ENCODE measurements around the gene BBS9. TPM values are rescaled to one million over a fixed set of nuclear protein-coding genes. Genes with fewer than 3 reads are reported as not detected.
"Not testable (repeated sequence)": the region's sequence is repeated elsewhere in the genome, so short reads cannot be mapped to it uniquely, and the experiment has no call there.

Gene BBS9
- total RNA-seq, 1 donor from 2014 or later, result 34.4 TPM

DNA sequence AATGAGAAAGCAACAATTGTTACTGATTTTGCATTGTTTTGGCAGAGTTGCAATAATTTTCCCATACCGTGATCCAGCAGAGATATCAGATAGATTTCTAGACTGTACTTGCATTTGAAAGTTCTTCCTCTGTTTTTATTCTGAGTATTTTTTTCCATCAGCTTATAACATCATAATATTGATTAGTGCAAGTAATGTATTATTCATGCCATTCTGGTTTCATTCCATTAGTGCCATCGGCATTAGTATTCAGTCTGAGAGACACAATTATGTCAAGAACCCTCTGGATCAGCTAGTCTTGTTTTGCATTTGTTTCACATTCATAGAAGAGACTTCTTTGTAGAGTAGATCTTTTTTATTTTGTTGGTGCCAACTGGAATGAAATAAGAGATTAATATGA, 304.0 kb downstream of the BBS9 start:
- no peak for DNase-seq

DNA sequence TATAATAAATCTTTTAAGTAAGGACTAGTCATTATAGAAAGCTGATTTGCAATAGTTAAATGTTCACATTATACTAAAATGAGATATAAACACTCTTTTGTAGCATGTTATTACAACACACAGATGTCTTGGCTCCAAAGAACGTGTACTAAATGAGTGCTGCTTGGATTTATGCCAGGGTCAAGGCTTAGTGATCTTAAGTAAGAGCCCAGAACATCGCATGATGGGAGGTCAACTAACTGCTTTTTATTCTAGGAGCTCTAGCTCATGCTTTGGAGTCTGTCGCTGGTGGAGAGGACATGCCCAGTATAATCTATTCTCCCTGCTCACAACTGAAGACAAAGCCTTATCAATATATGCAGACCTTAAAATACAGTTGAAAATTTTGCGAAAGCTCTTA, 315.1 kb downstream of the BBS9 start:
- peak; percentile 64 for DNase-seq

DNA sequence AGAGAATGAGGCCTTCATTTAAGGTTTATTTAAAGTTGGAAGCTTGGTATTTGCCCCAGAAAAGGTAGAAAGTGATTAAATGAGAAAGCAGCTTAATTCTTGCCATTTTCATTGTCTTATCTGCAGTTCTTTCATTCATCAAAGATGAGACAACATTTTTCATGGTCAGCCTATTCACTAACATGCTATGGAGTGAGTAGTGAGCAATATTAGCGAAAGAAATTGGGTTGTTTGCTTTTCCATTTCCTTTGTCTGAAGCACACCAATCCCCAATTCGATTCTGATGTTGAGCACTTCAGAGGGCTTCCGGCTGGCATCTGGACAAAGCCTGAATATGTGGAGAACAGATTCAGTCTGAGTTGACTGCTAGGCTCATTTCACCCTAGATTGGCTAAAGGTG, 317.2 kb downstream of the BBS9 start:
- DNase-seq, result no peak

DNA sequence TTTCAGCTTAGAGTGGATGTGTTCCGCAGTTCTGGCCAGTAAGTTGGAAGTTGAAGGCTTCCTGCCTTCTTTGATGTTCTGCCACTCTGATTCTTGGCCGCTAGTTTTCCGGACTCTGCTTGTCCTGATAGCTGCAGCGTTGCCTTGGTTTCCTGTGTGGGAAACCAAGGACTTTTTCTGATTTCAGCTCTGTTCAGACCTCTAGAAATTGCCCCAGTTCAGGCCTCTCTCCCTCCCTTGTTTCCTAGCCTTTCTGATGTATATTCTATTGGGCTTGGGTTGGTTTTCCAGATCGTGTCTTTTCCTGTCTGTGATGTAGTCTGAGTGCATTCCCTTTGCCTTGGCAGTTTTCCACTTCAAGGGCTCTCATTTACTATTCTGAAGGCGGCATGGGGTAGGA, 318.7 kb downstream of the BBS9 start:
- no peak for DNase-seq

DNA sequence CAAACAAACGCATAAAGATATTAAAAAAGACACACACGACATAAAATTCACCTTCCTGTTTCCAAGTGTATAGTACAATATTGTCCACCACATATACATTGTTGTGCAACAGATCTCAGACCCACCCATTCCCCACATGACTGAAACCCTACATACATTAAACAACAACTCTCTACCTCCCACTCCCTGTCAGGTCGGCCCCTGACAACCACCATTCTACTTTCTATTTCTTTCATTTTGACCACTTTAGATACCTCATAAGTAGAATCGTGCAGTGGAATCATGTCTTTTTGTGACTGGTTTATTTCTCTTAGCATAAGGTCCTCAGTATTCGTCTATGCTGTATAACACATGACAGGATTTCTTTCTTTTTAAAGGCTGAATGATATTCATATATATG, 320.5 kb downstream of the BBS9 start:
- DNase-seq, result no peak

DNA sequence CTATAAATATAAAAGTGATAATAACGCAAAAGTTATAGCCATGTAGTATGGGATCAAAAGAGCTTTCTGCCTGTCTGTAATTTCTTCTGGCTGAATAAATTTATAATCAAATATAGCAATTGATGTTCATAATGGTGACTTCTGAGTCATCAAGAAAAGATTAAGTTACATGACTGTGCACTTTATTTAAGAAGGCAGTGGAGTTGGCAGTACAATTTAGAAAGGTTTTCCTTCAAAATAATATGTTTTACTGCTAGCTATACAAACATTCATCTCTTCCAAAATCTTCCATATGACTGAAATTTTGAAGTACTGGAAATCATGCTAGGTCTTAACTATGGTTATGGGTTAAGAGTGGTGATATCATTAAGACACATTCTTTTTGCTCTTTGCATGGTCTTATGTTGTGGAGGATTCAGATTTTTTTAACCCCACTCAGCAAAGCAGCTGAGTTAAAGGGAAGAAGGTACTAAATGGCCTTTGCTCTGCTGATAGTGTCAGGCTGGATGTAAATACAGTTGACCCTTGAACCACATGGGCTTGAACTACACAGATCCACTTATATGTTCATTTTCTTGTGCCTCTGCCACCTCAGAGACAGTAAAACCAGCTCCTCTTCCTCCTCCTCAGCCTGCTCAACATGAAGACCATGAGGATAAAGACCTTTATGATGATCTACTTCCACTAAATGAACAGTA, 323.6 kb downstream of the BBS9 start:
- DNase-seq, result no peak

DNA sequence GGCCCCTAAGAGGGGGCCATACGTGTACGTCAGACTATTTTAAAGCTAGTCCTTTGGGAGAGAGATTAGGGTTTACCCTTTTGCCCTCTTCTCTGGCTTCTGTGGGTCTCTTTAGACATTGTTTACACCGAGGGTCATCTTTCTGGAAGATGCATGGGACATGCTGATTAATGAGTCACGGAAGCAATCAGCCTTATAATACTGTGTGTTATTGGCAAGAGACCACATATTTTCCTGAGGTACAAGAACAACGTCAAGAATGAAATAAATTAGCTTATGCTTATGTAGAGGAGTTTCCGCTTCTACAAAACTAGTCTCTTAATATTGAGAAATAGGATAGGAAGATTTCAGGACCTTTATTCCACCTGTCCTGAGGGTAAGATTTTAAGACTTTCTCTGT, 327.7 kb downstream of the BBS9 start:
- no peak for DNase-seq

DNA sequence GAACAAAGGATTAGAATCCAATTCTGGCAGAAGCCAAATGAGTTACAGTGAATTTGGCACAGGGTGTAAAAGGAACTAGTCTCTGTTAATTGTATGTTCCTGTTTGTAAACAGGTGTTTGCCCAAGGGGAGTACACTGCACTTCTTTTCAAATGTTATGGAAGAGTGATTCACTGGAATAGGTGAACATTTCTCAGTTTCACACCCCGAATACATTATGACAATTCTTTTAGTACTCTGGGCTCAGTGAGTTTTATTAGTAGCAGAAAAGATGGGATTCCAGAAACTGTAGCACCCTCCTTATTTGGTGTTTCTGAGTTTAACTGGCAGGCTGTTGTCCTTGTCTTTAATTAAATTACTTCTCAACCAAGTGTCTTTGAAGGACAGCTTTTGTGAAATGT, 329.2 kb downstream of the BBS9 start:
- DNase-seq, result no peak

DNA sequence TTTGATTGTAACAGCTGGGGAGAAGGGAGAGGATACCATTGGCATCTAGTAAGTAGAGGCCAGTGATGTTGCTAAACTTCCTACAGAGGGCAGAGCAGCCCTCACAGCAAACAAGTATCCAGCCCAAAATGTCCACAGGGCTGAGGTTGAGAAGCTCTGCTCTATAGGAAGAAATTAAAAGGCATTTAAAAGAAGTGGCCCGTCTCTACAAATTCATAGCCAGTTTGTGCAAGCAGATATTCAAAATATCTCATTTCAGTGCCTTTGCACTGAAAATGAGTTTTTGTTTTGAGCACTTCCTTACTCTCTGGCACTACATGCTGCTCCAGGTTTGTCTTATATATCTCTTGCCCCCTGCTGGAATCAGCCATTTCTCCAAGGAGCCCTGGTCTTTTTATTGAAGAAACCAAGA, 330.0 kb downstream of the BBS9 start:
- DNase-seq, result peak; percentile 59

DNA sequence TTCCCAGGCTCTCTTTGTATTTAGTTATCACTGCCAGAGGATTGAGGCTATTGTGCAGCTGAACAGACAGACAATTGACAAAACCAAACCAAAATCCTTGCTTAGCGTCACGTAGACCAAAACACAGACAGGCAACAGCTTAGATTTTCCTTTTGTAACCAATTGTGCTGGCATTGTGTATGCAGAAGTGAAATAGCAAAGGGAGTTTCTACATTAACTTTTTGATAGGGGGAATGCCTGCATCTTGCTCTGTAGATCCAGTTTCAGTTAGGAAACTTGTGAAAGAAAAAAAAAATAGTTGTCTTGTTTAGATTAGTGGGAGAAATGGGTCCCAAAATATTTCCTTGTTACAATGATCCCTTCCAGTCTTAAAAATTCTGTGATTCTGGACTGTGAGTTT, 333.8 kb downstream of the BBS9 start:
- DNase-seq, result no peak

DNA sequence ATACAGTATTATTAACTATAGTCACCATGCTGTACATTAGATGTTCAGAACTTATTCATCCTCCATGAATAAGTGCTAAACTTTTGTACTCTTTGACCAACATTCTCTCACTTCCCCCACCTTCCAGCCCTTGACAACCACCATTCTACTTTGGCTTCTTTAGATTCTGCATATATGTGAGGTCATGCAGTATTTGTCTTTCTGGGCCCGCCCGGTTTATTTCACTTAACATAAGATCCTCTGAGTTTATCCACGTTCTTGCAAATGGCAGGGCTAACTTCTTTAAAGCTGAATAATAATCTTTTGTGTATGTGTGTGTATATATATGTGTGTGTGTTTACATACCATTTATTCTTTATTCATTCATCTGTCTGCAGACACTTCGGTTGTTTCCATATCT, 336.8 kb downstream of the BBS9 start:
- no peak for DNase-seq

DNA sequence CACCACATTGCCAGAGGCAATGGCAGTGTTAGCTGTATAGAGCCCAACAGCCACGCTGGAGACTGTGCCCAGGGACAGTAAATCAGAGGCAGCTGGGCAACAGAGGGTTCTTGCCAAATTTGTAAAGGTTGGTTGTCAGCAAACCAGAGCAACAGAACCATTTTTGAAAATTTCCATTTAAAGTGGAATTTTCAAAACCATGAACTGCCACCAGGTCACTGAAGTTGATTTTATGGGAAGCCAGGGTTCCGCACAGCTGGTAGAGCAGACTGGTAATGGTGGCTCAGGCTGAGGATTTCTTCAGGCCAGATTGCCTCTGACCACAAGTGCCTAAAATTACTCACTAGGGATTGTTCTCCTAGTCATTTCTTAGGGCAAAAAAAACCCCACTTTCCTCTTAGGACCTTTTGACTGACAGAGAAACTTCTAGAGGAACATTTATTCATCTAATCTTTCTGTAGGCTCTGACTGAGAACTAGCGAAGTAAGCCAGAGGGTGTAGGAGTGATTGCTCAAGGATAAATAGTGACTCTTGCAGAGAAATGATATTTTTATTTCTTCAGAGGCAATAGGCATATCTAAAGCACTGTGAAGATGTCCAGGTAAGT, 342.4 kb downstream of the BBS9 start:
- no peak for DNase-seq

DNA sequence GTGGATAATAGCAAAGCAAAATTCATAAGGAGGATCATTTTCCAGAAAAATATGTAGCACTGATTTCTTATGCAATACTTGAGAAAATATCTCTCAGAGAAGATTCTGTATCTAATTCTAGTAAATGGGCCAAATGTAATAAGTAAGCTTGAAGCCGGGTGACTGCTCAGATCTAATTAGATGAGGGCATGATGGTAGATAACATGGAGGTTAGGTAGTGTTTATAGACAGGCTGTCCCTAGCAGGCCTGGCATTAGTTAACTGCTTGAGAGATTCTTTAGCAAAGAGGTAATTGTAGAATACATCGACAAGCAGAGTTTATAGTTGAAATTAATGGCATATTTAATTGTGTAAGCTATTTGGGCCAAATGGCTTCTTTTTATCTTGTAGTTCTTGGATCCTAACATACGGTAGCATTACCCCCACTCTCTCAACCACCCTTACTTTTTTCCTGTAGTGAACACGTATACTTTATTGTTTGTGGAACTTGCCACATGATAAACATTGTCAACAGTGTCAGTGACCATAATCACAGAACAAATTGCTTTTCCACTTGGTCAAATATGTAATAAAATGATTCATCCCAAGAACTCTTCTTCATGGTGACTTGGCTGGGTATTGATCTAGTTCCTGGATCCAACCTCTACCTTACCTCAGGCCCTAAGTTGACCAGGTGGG, 343.1 kb downstream of the BBS9 start:
- no peak for DNase-seq

DNA sequence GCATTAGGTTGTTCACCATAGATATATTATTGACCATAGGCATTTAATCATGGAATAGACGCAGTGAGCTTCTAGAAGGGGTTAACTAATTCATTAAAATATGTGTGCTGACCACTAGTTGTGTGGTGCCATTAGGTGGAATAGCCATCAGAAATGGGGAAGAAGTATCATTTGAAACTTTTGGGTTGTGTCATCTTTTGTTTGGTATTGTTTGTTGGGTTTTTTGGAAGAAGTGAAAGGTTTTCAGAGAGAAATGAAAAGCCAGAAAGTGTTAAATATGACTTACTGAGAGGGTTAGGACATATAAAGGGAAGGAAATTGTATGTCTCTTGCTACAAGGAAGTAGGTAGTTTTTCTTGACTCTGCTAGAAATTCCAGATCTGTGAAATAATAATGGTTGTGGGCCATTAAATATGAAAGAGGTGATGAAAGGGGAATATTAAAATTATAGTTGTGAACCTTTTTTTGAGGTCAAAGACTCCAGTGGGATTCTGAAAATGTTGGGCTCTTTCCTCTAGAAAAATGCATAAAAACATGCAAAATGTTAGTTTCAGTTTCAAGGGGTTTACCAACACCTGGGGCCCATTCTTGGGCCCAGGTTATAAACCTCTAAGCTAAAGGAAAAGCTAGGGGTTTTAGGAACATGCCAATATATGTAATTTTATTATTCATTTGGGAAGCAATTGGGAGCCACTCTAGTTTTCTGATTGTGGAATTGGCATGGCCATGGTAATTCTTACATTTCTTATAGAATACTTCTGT, 348.5 kb downstream of the BBS9 start:
- DNase-seq, result no peak

DNA sequence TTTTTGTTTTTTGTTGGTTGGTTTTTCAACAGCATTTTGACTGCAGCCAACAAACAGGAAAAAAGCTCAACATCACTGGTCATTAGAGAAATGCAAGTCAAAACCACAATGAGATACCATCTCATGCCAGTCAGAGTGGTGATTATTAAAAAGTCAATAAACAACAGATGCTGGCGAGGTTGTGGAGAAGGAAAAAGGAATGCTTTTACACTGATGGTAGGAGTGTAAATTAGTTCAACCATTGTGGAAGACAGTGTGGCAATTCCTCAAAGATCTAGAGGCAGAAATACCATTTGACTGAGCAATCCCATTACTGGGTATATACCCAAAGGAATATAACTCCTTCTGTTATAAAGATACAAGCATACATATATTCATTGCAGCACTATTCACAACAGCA, 355.1 kb downstream of the BBS9 start:
- not testable (repeated sequence) for DNase-seq

DNA sequence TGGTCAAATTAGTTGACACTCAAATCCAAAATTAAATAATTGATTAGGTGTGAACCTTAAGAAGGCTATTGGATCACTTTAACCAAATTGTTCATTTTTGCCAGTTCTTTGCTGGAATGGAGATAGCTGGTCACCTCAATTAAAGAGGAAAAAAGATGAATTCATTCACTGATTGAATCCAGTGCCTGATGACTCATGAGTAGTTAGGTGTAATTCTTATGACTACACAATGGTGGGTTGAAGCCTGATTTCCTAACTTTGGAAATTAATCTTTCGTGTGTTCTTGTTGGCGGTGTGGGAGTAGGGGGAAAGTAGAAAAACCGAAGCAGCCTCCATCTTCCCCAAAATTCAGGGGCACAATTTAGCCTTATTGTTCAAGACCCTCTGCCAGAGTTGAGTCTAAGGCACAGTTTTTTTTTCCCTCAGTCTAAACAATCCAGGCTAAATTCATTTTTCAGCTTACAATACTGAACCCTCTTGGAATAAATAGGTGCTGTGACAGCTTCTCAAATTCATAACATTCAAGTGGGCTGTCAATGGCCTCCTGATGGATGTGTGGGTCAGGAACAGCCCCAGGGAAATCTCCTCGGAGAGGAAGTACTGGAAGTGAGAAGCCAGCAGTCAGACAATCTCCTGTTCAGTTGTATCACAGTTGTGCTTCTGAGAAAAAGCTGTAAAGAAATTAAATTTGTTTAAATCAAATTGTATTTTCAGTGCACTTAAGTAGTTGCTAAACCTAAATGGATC, 356.6 kb downstream of the BBS9 start:
- no peak for DNase-seq

DNA sequence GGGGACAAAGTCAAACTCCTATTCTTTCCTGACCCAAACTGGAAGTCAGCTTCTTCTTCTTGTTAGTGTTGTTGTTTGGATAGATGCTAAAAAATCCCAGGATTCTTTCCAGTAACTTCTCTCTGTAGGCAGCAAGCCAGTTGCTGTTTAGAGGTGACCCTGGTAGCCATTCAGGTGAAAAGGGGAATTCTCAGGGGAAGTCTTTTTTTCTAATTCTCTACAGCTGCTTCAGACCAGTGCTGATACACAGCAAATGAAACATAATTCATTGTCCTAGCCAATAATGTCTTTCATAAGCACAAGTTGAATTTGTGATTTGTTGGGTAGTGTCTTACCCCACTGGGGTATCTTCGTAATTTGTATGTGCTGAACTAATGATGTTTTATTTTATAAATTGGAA, 357.3 kb downstream of the BBS9 start:
- no peak for DNase-seq

DNA sequence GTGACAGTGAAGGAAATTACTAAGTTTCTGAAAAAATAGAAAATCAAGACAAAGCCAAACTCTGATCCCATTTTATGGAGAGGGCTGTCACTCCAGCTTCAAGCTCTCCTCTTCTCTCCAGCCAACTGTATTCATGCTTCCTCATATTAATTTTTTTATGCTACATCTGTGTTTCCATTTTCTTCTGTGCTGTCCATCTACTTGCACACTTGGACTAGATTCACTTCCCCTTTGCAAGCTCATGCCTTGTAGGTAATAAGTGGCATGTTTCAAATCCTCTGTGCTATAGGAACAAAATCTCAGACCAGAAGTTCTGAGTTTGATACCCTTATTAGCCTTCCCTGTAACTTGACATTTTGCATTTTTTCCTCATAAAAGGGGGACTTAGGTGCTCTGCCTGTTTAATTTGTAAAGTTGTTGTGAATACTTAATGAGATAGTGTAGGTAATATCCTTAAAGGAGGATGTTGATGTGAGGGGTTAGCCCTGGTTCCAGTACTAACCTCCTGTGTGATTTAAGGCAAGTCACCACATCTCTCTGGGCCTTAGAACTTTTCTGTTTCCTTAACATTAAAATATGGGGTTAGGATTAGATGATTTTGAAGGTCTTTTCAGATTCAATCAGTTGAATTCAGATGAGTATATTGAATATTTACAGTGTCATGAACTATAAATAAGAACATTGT, 358.8 kb downstream of the BBS9 start:
- DNase-seq, result no peak

DNA sequence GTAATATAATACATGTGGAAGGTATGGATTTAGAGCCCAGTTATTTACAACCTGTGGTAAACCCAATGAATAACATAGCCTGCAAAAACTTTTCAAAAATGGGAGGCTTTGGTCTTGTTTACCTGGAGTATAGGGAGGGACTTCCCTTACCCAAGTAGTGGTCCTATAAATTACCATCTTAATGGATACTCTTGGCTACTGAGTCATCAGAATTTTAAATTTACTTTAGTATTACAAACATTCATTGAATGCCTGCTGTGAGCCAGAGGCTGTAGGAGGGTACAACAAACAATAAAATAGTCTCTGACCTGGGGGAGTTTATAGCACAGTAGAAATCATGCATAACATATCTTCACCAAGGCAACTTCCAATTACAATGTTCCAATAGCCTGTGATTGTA, 365.1 kb downstream of the BBS9 start:
- no peak for DNase-seq

DNA sequence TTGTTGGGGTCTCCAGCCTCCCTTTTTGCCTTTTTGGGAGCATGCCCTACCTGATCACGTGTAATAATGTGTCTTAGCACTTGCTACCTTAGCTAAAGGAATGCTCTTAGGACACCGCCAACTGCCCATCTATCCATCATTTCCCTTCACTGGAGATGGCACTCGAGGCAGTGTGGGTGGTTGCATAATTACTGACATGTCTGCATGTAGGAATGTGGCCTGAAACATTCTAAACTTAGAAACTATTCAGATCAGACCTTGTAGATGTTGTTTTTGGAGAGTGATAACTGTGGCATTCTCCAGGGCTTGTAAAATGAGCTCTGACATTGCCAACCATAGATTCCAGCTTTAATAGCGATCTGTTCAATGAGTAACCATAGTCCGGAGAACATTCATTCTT, 365.8 kb downstream of the BBS9 start:
- DNase-seq, result no peak

DNA sequence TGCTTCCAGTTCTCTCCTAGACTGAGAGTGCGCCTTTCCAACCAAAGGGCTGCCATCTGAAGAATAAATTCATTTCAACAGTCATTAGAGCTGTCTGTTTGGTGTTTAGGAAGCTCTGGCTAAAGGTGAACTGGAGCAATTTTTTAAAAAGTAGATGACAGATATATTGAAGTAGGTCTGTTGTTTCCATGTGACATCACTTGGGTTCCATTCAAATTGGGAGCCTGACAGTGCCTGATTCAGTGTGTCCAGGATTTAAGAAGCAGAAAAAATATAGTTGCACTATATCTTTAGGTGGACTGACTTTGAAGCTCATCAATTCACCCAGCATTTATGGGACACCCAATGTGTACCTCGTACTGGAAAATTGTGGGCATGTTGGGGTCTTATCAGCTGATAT, 367.7 kb downstream of the BBS9 start:
- no peak for DNase-seq
